Rectal smooth muscle tissue (tissue), 1 donor: ENCODE measurements around the gene STX8.
"Not testable (repeated sequence)": the region's sequence is repeated elsewhere in the genome, so short reads cannot be mapped to it uniquely, and the experiment has no call there.

Experiments
- H3K27ac ChIP-seq: one replicate; pipeline ENCODE4 v1.7.0; 2013; ENCODE audit warnings: low read depth, low read length, inconsistent platforms
- H3K27me3 ChIP-seq: one replicate; pipeline ENCODE4 v1.7.0; 2013; ENCODE audit warnings: low read length; ENCODE audit not compliant: control insufficient read depth, insufficient read depth
- H3K36me3 ChIP-seq: one replicate; pipeline ENCODE4 v1.7.0; 2013; ENCODE audit warnings: low read length; ENCODE audit not compliant: control insufficient read depth, insufficient read depth
- H3K4me1 ChIP-seq: one replicate; pipeline ENCODE4 v1.7.0; 2013; ENCODE audit warnings: low read length; ENCODE audit not compliant: control insufficient read depth, insufficient read depth
- H3K4me3 ChIP-seq: one replicate; pipeline ENCODE4 v1.7.0; 2013; ENCODE audit warnings: low read length
- H3K9ac ChIP-seq: one replicate; pipeline ENCODE4 v1.7.0; 2013; ENCODE audit warnings: low read length

The STX8 gene

GRCh38 chr17:9339482-9339881 is 236.1 kb downstream of the STX8 start:
- not testable (repeated sequence) for H3K27me3 ChIP-seq, H3K9ac ChIP-seq, H3K27ac ChIP-seq, H3K36me3 ChIP-seq, H3K4me1 ChIP-seq, H3K4me3 ChIP-seq

- no peaks in the 10 kb centered on the region for H3K4me1 ChIP-seq
- no peak overlapping the region for H3K9ac ChIP-seq
- no peak overlapping the region for H3K4me3 ChIP-seq
- no peaks in the 10 kb centered on the region for H3K27me3 ChIP-seq
- no peaks in the 10 kb centered on the region for H3K36me3 ChIP-seq
- no peak overlapping the region for H3K27ac ChIP-seq
Observed at GRCh38 chr17:9336817-9337216, 238.8 kb downstream of the STX8 start.

- Histone ChIP-seq H3K27me3 (no peaks in the 10 kb centered on the region), H3K4me3 (no peak overlapping the region), H3K36me3 (no peaks in the 10 kb centered on the region), H3K4me1 (no peaks in the 10 kb centered on the region), H3K9ac (no peak overlapping the region), H3K27ac (no peak overlapping the region)
Observed at GRCh38 chr17:9334536-9335446, 240.8 kb downstream of the STX8 start.

GRCh38 chr17:9332132-9332494 is 243.5 kb downstream of the STX8 start:
- Histone ChIP-seq H3K27me3 (no peaks in the 10 kb centered on the region), H3K27ac (peak overlapping the region; percentile 36), H3K4me1 (no peaks in the 10 kb centered on the region), H3K36me3 (no peaks in the 10 kb centered on the region), H3K9ac (no peak overlapping the region), H3K4me3 (no peak overlapping the region)

GRCh38 chr17:9331279-9332131 is 244.1 kb downstream of the STX8 start:
- no peak overlapping the region for H3K9ac ChIP-seq
- no peaks in the 10 kb centered on the region for H3K4me1 ChIP-seq
- H3K27ac ChIP-seq: no peak overlapping the region
- no peak overlapping the region for H3K4me3 ChIP-seq
- H3K36me3 ChIP-seq: no peaks in the 10 kb centered on the region
- H3K27me3 ChIP-seq: no peaks in the 10 kb centered on the region

- Histone ChIP-seq H3K27ac (peak overlapping the region; percentile 15), H3K36me3 (no peaks in the 10 kb centered on the region), H3K9ac (no peak overlapping the region), H3K27me3 (no peaks in the 10 kb centered on the region), H3K4me3 (no peak overlapping the region), H3K4me1 (no peaks in the 10 kb centered on the region)
Observed at GRCh38 chr17:9330611-9331271, 244.9 kb downstream of the STX8 start.

GRCh38 chr17:9330141-9330540 is 245.5 kb downstream of the STX8 start:
- H3K4me1 ChIP-seq: no peaks in the 10 kb centered on the region
- no peak overlapping the region for H3K4me3 ChIP-seq
- peak overlapping the region; percentile 15 for H3K27ac ChIP-seq
- no peaks in the 10 kb centered on the region for H3K36me3 ChIP-seq
- H3K27me3 ChIP-seq: no peaks in the 10 kb centered on the region
- H3K9ac ChIP-seq: no peak overlapping the region

GRCh38 chr17:9329251-9329921 is 246.2 kb downstream of the STX8 start:
- Histone ChIP-seq H3K4me3 (no peak overlapping the region), H3K36me3 (no peaks in the 10 kb centered on the region), H3K9ac (no peak overlapping the region), H3K27me3 (no peaks in the 10 kb centered on the region), H3K27ac (no peak overlapping the region), H3K4me1 (no peaks in the 10 kb centered on the region)

GRCh38 chr17:9324864-9325263 is 250.8 kb downstream of the STX8 start:
- no peaks in the 10 kb centered on the region for H3K36me3 ChIP-seq
- H3K4me1 ChIP-seq: no peaks in the 10 kb centered on the region
- no peak overlapping the region for H3K4me3 ChIP-seq
- H3K27ac ChIP-seq: no peak overlapping the region
- H3K27me3 ChIP-seq: no peaks in the 10 kb centered on the region
- no peak overlapping the region for H3K9ac ChIP-seq

GRCh38 chr17:9322326-9322725 is 253.3 kb downstream of the STX8 start:
- no peak overlapping the region for H3K9ac ChIP-seq
- H3K36me3 ChIP-seq: no peaks in the 10 kb centered on the region
- H3K27me3 ChIP-seq: no peaks in the 10 kb centered on the region
- no peak overlapping the region for H3K27ac ChIP-seq
- no peak overlapping the region for H3K4me3 ChIP-seq
- H3K4me1 ChIP-seq: no peaks in the 10 kb centered on the region

GRCh38 chr17:9321890-9322289 is 253.7 kb downstream of the STX8 start:
- no peaks in the 10 kb centered on the region for H3K4me1 ChIP-seq
- no peak overlapping the region for H3K27ac ChIP-seq
- H3K36me3 ChIP-seq: no peaks in the 10 kb centered on the region
- H3K9ac ChIP-seq: no peak overlapping the region
- H3K4me3 ChIP-seq: no peak overlapping the region
- no peaks in the 10 kb centered on the region for H3K27me3 ChIP-seq

- H3K4me1 ChIP-seq: no peaks in the 10 kb centered on the region
- H3K36me3 ChIP-seq: no peaks in the 10 kb centered on the region
- H3K4me3 ChIP-seq: no peak overlapping the region
- no peaks in the 10 kb centered on the region for H3K27me3 ChIP-seq
- no peak overlapping the region for H3K27ac ChIP-seq
- no peak overlapping the region for H3K9ac ChIP-seq
Observed at GRCh38 chr17:9315360-9315759, 260.3 kb downstream of the STX8 start.
